H1 (cell line): ENCODE results near the gene SLC2A13. TPM values are rescaled to one million over a fixed set of nuclear protein-coding genes. Genes with fewer than 3 reads are reported as not detected.

Experiments
- CEBPB ChIP-seq: IDR thresholded peaks from 2 replicates; pipeline ENCODE4 v1.6.1; 2012; ENCODE audit warnings: low read depth, low read length
- KDM1A ChIP-seq: fragments of 200-600, 300-600 bp; sonication (generic); IDR thresholded peaks from 2 replicates; pipeline ENCODE4 v1.7.1; 2016; ENCODE audit warnings: mild to moderate bottlenecking, low read length, borderline replicate concordance
- RXRA ChIP-seq: IDR thresholded peaks from 2 replicates; pipeline ENCODE4 v1.6.1; 2011; ENCODE audit warnings: low read depth, mild to moderate bottlenecking, low read length, moderate library complexity; ENCODE audit not compliant: insufficient read depth
- SIRT6 ChIP-seq: IDR thresholded peaks from one replicate; pipeline ENCODE4 v1.7.1; 2012; ENCODE audit warnings: low read length, inconsistent platforms
- TCF12 ChIP-seq: IDR thresholded peaks from 2 replicates; pipeline ENCODE4 v1.6.1; 2011; ENCODE audit warnings: low read depth, mild to moderate bottlenecking, low read length
- TEAD4 ChIP-seq: IDR thresholded peaks from 2 replicates; pipeline ENCODE4 v1.6.1; 2012; ENCODE audit warnings: low read depth, low read length, inconsistent platforms, mixed read lengths
- polyA plus RNA-seq, 7 experiments: library from polyadenylated mRNA; depleted of rRNA in 3 of 7; stranded (reverse) in 5 of 7; unstranded in 2 of 7; fragments of >200 nt in 5 of 7; fragments of 200-250 nt in 2 of 7; gene quantifications; 1 replicate in 5 of 7; 2 replicates in 1 of 7; 4 replicates in 1 of 7; pipeline versions ENCODE4 v1.2.1 to v1.2.3, GENCODE V29; 2011 to 2013; ENCODE audit warnings: missing spikeins in 2 of 7, mixed read lengths in 2 of 7
- total RNA-seq: library from RNA; stranded (reverse); fragmentation: NEBNext Ultra II Directional; extraction: Animal tissue kit (Norgen Biotek cat#: 25700); gene quantifications from 2 replicates; pipeline ENCODE4 v1.2.1, GENCODE V29; 2021
- TF ChIP-seq, protein P1 (sequence below): fragments of 300-600 bp; sonication (generic); IDR thresholded peaks from 2 replicates; pipeline ENCODE4 v1.7.1; 2012; ENCODE audit warnings: low read length, moderate library complexity, mild to moderate bottlenecking, inconsistent platforms; ENCODE audit not compliant: insufficient replicate concordance
- TF ChIP-seq, protein P2 (sequence below): IDR thresholded peaks from 2 replicates; pipeline ENCODE4 v1.6.1; 2011; ENCODE audit warnings: low read depth, mild to moderate bottlenecking, low read length; ENCODE audit not compliant: insufficient read depth
- TF ChIP-seq, protein P3 (sequence below): IDR thresholded peaks from 2 replicates; pipeline ENCODE4 v1.6.1; 2011; ENCODE audit warnings: low read length, improper control_type of control experiment

SLC2A13 gene
- total and polyA plus RNA-seq, 2 of the 8 experiments (the other 6 are each of a cell fraction or from before 2014, with no cell fraction given): 2.8 to 9.6 TPM

DNA sequence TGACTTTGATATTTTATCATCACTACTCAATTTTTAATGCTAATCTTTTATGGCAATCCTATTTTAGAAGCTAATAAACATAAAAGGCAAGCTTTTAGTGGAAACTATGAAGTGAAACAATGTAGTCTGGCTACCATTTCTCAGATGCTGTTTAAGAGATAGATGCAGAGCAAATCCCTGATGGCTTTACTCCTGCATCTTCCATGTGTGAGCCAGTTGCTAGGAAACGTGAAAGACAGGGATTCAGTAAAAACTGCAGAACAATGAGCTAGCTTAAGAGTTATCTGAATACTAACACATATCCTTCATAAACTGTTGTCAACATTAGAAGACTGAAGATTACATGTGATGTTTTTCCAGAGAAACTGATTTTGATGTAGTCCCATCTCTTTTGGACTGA, 112.6 kb downstream of the SLC2A13 start (continued):
- TF ChIP-seq, protein P1, sequence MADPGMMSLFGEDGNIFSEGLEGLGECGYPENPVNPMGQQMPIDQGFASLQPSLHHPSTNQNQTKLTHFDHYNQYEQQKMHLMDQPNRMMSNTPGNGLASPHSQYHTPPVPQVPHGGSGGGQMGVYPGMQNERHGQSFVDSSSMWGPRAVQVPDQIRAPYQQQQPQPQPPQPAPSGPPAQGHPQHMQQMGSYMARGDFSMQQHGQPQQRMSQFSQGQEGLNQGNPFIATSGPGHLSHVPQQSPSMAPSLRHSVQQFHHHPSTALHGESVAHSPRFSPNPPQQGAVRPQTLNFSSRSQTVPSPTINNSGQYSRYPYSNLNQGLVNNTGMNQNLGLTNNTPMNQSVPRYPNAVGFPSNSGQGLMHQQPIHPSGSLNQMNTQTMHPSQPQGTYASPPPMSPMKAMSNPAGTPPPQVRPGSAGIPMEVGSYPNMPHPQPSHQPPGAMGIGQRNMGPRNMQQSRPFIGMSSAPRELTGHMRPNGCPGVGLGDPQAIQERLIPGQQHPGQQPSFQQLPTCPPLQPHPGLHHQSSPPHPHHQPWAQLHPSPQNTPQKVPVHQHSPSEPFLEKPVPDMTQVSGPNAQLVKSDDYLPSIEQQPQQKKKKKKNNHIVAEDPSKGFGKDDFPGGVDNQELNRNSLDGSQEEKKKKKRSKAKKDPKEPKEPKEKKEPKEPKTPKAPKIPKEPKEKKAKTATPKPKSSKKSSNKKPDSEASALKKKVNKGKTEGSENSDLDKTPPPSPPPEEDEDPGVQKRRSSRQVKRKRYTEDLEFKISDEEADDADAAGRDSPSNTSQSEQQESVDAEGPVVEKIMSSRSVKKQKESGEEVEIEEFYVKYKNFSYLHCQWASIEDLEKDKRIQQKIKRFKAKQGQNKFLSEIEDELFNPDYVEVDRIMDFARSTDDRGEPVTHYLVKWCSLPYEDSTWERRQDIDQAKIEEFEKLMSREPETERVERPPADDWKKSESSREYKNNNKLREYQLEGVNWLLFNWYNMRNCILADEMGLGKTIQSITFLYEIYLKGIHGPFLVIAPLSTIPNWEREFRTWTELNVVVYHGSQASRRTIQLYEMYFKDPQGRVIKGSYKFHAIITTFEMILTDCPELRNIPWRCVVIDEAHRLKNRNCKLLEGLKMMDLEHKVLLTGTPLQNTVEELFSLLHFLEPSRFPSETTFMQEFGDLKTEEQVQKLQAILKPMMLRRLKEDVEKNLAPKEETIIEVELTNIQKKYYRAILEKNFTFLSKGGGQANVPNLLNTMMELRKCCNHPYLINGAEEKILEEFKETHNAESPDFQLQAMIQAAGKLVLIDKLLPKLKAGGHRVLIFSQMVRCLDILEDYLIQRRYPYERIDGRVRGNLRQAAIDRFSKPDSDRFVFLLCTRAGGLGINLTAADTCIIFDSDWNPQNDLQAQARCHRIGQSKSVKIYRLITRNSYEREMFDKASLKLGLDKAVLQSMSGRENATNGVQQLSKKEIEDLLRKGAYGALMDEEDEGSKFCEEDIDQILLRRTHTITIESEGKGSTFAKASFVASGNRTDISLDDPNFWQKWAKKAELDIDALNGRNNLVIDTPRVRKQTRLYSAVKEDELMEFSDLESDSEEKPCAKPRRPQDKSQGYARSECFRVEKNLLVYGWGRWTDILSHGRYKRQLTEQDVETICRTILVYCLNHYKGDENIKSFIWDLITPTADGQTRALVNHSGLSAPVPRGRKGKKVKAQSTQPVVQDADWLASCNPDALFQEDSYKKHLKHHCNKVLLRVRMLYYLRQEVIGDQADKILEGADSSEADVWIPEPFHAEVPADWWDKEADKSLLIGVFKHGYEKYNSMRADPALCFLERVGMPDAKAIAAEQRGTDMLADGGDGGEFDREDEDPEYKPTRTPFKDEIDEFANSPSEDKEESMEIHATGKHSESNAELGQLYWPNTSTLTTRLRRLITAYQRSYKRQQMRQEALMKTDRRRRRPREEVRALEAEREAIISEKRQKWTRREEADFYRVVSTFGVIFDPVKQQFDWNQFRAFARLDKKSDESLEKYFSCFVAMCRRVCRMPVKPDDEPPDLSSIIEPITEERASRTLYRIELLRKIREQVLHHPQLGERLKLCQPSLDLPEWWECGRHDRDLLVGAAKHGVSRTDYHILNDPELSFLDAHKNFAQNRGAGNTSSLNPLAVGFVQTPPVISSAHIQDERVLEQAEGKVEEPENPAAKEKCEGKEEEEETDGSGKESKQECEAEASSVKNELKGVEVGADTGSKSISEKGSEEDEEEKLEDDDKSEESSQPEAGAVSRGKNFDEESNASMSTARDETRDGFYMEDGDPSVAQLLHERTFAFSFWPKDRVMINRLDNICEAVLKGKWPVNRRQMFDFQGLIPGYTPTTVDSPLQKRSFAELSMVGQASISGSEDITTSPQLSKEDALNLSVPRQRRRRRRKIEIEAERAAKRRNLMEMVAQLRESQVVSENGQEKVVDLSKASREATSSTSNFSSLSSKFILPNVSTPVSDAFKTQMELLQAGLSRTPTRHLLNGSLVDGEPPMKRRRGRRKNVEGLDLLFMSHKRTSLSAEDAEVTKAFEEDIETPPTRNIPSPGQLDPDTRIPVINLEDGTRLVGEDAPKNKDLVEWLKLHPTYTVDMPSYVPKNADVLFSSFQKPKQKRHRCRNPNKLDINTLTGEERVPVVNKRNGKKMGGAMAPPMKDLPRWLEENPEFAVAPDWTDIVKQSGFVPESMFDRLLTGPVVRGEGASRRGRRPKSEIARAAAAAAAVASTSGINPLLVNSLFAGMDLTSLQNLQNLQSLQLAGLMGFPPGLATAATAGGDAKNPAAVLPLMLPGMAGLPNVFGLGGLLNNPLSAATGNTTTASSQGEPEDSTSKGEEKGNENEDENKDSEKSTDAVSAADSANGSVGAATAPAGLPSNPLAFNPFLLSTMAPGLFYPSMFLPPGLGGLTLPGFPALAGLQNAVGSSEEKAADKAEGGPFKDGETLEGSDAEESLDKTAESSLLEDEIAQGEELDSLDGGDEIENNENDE: no peak
- TF ChIP-seq, protein P2, sequence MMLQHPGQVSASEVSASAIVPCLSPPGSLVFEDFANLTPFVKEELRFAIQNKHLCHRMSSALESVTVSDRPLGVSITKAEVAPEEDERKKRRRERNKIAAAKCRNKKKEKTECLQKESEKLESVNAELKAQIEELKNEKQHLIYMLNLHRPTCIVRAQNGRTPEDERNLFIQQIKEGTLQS: no peak
- TF ChIP-seq TEAD4: no peak
- TF ChIP-seq, protein P3, sequence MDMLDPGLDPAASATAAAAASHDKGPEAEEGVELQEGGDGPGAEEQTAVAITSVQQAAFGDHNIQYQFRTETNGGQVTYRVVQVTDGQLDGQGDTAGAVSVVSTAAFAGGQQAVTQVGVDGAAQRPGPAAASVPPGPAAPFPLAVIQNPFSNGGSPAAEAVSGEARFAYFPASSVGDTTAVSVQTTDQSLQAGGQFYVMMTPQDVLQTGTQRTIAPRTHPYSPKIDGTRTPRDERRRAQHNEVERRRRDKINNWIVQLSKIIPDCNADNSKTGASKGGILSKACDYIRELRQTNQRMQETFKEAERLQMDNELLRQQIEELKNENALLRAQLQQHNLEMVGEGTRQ: no peak
- no peak for TF ChIP-seq KDM1A
- no peak for TF ChIP-seq CEBPB
- TF ChIP-seq RXRA: no peak
- no peak for TF ChIP-seq TCF12
- no peak for TF ChIP-seq SIRT6
- TF ChIP-seq, all 59 proteins: peak for 0
